HPDE6-E6E7 (cell line): ENCODE results near the gene CCDC141.

ENCODE experiments used
- DNase-seq: peaks from one replicate; pipeline ENCODE4 v3.0.0; 2011; ENCODE audit warnings: missing footprints; ENCODE audit errors: extremely low spot score

The CCDC141 gene

DNA sequence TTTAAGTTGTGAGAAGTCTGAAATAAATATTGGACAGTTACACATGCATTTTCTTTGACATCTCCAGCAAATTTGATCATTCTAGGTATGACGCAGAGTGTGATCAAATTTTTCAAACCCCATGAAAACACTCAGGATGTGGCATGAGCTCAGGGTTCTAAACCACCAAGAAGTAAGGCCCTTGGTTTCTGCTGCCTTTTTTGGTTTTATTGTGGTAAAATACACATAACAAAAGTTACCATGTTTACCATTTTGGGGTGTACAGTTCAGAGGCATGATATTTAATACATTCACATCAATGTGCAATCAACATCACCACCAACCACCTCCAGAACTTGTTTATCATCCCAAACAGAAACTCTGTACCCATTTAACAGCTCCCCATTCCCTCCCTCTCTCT, 178.4 kb downstream of the CCDC141 start:
- no peak for DNase-seq

DNA sequence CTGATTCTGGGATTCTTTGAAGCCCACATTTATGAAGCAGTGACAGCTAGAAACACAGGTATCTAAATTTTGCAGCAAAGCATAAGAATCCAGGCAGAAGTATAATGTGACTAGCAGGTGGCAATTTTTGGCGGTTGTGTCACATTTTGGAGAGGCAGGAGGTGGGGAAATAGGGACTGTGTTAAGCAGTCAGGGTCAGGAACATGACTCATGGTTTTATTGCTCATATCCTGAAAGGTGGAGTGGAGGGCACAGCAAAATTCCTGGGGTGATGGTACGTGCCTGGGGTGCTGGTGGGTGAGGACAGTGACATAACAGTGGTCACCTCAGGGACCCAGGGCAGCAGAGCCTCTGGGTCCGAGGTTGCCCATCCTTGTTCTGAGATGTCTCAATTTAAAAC, 179.2 kb downstream of the CCDC141 start:
- peak; percentile 66 for DNase-seq

DNA sequence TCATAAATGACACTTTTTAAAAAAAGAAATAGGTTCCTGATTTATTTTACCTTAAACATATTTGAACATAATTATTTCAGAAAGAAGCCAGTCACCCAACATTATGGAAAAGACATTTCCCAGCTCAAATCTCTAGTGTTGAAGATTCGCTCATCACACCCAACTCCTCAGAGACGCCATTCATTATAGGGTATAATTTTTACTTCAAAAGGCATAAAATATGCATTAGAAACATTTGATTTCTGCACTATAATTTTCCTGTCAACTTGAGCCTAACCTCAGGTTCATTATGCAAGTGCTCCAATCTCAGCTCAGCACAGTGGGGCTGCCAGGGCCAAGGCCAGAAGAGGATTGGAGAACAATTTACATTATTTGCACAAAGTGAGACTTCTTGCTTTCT, 183.9 kb downstream of the CCDC141 start:
- no peak for DNase-seq

DNA sequence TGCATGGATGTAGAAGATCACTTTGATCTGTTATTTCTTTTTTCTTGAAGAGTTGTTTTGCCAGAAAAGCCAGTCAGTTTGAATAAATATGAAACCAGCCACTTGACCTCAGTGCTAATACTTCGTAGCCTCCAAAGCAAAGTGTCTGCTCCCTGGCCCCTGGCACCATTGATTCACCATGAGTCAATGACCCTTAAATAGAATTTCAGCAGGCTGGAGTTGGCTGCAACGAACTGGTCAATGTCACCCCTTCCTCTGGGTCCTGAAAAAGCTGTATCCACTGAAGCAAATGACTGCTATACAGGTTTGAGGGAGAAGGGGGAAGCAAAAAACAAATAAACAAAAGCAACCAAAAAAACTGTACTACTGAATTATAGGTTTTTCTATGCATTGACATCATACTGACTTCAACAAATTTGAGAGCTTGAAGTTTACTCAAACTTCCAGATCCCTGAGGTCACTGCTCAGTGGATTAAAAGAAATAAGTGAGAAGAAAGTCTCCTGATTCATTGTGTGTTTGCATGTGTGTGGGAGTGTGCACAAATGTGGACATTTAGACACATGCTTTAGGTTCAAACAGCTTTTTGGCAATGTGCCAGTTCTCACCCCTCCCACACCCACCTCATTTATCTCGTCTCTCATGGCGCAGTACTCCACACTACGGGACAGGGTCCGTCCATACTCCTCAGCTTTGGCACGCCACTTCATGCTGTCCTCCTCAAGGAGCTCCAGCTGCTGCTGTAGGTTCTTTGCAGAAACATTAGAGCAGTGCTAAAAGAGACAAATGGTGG, 184.6 kb downstream of the CCDC141 start:
- peak; percentile 39 for DNase-seq

DNA sequence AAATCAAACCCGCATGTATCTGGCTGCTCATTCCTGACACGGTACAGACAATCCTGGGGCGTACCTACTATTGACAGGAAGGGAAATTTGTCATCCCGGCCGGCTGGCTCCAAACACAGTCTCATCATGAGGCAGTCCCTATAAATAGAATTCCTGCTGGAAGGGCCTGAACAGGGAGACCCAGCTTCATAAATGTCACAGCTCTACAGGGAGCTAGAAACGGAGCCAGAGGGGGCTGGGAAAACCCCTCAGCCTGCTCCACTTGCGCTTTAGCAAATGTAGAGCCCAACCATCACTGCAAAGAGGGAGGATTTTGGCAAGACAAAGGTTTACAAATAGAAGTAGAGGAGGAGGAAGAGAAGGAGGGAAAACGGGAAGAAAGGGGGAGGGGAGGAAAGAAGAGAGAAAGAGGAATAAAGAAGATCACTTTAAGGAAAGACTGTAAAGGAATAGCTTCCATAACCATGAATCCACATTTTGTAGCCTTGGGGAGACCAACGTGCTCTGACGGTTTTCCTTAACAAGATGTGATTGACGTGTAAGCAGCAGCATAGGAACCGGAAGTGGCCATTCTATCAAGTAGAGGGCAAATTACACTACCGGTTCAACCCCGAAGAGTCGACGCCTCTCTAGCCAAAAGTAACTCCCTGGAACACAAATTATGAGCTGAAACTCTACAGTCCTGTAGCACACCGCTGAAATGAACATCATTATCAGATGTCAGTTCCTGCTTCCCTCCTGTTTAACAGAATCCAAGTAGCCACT, 185.9 kb downstream of the CCDC141 start:
- DNase-seq: no peak

DNA sequence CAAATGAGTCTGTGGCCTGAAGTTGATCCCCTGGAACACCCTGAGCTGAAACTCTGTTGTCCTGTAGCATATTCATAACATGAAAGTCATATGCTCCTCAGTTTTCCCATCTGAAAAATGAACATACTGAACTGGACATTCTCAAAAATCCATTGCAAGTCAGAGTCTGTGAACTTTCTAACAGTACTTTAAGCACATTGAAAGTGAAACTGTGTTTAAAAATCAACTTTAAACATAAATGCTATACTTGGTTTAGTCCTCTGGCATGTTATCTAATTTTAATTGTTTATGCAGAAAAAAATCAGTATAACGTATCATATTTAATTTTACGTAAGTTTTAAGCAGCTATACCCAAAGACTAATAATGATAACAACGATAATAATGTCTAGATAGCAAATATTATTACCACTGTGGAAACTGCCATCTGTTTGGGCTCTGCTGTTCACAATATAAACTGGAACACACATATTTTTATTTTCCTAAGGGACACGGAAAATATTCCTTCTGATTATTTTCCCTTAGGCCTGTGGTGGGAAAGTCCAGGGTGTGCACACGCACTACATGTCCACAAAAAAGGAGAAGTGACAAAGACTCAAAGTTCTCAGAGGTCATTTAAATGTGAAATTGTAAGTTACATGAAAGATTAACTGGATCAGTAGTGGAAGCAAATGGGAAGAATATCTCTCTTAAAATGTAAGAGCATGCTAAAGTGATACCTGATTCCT, 186.6 kb downstream of the CCDC141 start:
- DNase-seq: no peak

DNA sequence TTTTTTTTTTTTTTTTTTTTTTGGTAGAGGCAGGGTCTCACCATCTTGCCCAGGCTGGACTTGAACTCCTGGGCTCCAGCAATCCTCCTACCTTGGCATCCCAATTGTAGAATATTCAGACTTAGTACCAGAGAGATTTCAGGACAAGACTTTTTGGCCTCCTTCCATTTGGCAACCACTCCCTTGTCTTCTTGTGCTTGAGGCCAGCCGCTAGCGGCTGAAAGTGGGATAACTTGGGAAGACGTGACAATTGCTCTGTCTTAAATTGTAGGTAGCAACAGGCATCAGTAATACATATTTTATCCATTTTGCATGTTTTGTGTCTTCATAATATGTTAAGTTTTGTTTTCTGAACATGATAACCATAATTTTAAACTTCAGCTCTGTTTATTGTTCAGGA, 189.4 kb downstream of the CCDC141 start:
- no peak for DNase-seq

DNA sequence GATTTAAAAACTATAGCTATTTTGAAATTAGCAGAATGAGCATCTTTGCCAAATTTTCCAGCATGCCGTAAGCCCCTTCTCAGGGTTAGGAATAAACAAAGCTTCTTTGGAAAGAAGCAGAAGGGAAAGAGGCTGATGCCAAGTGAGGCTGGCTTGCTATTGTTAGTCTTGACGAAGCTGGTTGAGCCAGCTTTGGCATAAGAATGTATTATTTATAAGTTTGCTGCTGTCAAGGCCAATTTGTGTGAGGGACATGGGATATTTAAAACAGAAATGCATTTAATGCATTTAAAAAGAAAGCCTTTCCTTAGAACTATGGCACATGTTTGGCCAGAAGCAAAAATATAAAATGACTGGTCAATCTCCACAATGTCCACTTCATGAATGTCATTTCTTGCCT, 190.2 kb downstream of the CCDC141 start:
- DNase-seq: no peak

DNA sequence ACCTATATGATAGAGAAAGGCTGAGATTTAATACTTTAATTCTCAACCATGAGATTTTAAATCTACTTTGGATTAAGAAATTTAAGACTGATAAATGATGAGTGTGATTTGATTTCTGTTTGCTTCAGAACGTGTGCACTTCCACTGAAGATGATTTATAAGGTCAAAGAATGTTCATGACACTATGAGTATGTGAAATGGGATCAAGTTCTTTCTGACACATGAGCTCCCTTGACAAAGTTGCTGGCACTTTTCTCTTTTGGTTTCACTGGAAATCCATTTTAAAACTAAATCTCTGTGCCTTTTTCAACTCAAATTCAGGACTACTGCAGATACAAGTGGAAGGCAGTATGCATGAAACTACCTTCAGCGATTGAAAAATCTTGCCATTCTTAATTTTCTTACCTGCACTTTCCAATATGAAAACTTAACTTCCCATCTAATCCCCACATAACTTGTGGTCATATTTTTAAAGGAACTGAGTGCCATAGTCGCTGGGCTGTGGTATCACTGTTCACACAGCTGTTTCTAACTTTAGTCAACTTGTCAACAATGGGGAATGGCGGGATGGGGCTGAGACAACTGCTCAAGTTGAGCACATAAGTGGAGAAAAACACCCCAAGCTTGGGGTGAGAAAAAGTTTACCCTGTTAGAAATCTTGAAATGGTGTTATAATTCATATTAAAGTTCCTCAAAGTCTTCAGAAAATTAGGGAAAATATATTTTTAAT, 190.9 kb downstream of the CCDC141 start:
- no peak for DNase-seq

DNA sequence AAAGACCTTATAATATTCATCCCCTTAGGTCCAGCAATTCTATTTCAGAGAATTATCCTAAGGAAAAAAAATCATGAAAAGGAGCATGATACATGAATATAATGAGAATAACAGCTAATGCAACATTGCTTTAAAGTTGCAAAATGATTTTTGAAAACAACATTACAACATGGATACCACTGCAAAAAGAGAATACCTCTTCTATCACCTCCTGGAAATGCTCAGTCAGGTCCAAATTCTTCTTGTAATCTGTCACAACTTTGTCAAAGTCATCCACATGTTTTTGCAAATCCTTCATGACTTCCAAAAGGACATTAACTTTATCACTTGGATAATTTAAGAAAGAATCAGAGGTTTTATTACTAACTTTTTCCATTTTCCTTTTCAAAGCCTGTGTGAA, 194.8 kb downstream of the CCDC141 start:
- DNase-seq: no peak

DNA sequence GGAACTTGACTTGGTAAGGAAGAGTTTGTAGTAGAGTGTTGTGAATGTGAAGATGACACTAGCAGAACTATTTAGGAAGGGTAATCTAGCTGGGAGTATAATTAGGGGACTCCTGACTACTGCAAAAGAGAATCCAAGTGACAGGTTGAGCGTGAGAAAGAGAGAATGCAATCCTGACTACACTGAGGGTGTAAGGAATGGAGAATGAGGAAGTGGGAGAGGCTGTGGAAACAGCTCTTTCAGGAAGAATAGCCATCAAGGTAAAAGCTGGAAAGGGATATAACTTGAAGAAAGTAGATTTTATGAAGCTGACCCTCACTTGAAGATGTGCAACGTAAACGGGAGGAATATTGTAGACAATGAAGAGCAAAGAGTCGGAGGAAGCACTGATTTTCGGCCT, 201.6 kb downstream of the CCDC141 start:
- no peak for DNase-seq

DNA sequence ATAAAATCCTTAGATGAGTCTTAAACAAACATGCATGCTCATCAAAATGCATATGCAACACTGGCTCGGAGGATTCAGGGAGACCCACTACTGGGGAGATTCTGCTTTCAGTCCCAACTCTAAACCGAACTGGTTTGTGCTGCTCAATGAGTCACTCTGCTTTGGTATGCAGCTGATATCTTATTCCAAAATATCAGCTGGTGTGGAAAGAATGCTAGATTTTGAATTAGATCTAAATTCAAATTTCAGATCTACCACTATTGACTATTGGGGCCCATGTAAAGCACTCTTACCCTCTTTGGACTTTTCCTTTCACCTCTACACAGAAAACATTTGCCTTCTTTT, 203.5 kb downstream of the CCDC141 start:
- no peak for DNase-seq

DNA sequence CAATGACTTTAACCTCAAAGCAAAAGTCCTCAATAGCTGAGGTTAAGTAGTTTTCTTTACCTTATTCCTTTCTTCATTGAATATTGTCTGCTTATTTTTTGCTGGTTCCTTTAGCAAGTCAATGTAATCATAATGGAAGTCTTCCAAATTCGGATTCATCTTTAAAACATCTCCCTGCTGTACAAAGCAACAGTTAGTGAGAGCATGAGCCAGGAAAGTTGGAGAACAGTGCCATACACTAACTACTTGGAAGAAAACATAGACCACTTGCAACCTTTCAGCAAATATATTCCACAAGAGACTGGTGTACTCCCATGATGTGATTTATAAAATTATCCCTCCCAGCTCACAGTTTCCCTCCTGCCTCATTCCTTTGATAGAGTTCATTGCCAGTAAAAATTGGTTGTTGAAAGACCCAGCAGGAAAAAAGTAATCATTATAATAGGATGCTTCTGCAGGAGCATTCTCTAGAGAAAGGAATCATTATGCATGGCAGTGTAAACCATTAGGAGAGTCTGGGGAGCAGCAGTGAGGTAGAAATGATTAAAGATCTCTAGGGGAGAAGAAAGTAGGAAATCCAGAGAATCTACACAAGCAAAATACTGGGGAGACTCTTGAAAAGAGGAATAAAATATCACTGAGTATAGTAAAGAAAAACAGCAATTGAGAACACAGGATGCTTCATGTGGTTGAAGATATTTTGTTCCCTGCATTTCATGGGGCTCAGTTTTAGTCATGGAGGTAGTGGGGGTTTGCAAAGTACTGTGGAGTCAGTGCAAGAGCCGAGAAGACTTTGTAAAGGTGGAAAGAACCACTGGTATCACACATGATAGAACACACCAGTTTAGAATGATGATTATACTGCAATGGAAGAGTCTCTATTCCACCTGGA, 204.1 kb downstream of the CCDC141 start:
- no peak for DNase-seq

DNA sequence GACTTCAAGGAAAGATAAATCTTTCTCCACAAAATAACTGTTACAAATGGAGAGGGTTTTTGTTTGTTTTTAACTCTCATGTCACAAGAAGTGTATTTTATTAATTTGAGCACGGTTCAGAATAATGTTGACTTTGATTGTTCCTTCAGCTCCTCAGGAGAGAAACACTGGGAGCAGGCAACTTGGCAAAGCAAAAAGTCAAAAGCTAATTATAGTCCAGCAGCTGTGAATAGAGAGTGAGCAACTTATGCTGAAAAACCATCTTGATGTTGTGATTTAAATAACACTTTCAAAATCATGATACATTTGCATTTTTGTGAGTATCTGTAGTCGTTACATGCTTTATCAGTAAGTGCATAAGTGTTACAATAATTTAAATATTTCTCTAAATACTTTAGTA, 205.2 kb downstream of the CCDC141 start:
- no peak for DNase-seq

DNA sequence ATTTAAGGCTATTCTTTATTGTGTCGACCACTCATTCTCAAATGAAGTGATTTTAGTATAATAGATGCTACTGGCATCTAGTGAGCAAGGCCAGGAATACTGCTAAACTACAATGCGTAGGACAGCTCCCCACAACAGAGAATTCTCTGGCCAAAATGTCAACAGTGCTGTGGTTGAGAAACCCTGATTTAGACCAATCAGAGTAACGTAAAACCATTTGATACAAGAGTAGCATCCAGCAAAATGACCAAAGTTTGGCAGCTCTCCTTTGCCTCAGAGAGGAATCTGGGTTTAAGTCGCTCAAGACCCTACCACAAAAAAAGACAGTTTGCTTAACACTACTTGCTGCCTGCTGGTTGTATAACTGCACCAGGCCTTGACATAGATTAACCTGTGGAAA, 205.7 kb downstream of the CCDC141 start:
- DNase-seq: no peak

DNA sequence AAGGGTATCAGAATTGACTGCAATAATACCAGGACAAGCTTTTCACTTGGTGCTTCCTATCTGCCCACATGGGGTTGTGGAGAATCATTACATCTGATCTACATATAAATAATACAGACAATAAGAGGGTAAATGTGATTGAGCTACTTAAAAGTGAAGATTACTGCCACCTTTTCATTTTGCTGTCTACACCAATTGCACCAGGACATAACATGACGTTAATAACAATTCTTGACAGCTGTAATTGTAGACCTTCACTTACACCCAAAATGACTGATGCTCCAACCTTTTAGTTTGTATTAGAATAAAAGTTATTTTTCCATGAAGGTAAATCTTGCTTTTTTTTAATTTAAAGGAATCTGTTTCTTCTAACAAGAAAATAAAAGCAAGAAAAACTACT, 206.2 kb downstream of the CCDC141 start:
- no peak for DNase-seq

DNA sequence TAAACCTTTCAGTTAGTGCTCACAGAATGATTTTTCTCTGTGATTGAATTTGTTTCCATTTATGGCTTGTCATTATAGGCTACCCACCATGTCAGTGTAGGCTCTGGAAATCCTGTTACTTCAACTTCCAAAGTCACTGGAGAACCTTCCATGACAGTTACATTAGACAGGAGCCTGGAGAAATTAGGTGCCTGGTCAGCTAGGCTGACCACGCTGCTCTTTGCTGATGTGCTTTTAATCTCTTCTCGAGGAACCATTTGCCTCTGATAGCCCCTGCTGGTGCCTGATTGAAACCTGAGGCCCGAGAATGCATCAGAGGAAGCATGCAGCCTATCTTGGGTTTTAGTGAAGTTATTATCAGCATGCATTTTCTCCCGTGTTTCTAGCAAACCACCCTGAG, 213.1 kb downstream of the CCDC141 start:
- no peak for DNase-seq

DNA sequence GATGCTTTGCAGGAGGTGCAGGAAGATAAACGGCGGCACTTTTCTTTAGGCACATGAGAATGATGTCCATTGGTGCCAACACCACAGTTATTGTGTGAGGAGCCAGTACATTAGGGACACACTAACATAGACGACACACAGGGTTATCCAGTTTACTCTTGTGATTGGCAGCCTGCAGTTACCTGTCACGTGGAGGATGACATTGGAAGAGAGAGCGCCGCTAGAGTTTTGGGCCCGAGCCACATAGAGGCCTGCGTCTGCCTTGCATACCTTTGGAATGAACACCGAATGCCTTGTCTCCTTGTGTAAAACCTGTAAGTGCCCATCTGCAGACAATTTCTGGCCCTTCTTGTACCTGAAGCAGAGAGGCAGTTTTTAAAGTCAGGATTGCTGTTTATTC, 215.9 kb downstream of the CCDC141 start:
- no peak for DNase-seq

DNA sequence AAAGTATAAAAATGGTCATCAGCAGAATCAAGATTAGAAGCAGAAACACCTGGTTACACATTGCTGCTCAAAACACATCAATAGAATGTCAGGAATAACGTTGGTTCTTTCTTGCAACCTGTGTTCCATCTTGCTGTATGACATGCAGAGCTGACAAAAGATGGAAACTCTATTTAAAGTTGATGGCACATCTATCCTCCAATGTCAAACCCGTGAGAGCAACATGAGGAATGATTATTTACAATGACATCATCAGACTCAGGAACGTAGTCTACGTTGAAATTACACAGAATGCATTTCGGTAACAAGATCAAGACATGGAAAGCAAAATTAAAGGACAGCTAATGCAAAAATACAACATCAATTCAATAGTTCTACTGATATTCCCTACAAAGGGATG, 216.6 kb downstream of the CCDC141 start:
- DNase-seq: no peak

DNA sequence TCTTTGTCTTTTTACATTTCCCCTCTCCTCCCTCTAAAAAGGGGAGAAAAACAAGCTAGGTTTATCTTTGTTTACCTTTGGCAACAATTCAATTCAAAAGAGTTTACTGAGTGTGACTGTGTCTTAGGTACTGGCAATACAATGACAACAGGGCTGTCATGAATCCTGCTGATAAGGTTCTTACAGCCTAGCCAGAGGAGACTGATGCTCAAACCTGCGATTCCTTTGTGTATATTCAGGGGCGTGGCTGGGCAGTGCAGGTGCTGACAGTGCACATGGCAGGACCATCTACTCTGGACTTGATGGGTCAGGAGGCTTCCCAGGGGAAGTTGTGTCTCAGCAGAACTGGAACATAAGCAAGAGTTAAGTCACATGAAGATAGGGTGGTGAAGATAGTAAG, 219.5 kb downstream of the CCDC141 start:
- DNase-seq: no peak

DNA sequence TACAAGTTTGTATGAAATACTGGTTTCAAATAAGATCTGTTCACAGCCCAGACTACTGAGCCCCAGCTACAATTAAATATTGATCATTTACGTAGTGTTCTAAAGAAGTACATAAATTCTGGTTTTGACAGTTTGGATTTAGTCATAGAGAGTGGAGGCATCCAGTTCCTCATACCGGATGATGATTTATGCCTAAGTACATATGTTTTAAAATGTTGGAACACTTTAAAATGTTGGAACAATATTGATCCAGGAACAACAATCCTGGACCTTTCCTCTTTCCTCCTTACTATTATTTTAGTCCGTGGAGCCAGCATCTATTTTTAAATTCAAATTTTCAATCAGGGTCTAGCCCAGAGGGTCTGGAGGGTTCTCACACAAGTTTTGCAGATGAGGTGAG, 220.0 kb downstream of the CCDC141 start:
- DNase-seq: no peak
